Thymus (tissue), 2 donors: ENCODE data around the gene TCERG1. TPM values are rescaled to one million over a fixed set of nuclear protein-coding genes. Genes with fewer than 3 reads are reported as not detected.

ENCODE experiments used
- polyA plus RNA-seq: library from polyadenylated mRNA; stranded (reverse); fragments of 200-250 nt; gene quantifications from one replicate; pipeline ENCODE4 v1.2.3, GENCODE V29; 2013
- total RNA-seq: library from RNA; stranded (reverse); fragments of 120-200 nt; gene quantifications from one replicate; pipeline ENCODE4 v1.2.4, GENCODE V29; 2013
- donor health status: healthy.

Gene TCERG1
- total and polyA plus RNA-seq, 2 donors = 40.5 to 103 TPM

Other genes with a start within 250 kb of the TCERG1 start
- gene RBM27, start 243.7 kb upstream of the TCERG1 start, total RNA-seq = 17.8 TPM
- 13.1 TPM for gene RBM27, start 243.7 kb upstream of the TCERG1 start, polyA plus RNA-seq
- gene POU4F3, start 108.5 kb upstream of the TCERG1 start, total RNA-seq = 0.09 TPM
- 0.25 TPM for gene POU4F3, start 108.5 kb upstream of the TCERG1 start, polyA plus RNA-seq
- under 0.01 TPM for gene GPR151, start 68.9 kb downstream of the TCERG1 start, total RNA-seq
- 0.07 TPM for gene GPR151, start 68.9 kb downstream of the TCERG1 start, polyA plus RNA-seq